Lower leg skin (tissue), 4 donors: ENCODE data around the gene LGI4. TPM values are rescaled to one million over a fixed set of nuclear protein-coding genes. Genes with fewer than 3 reads are reported as not detected.

Experiments
- DNase-seq, 2 donors: peaks; one replicate each; pipeline ENCODE4 v3.0.0-alpha.2; 2019; ENCODE audit warnings: low spot score in 2 of 2
- H3K4me3 ChIP-seq: fragments of 200-600 bp; sonication (generic); 2 replicates; pipeline ENCODE4 v1.5.1; 2017; ENCODE audit warnings: mild to moderate bottlenecking, low read depth; ENCODE audit not compliant: poor library complexity, severe bottlenecking
- POLR2A ChIP-seq, 2 donors: fragments of 450-650 bp; IDR thresholded peaks; one replicate each; pipeline ENCODE4 v1.6.1; 2016 to 2017; ENCODE audit warnings: antibody characterized with exemption in 2 of 2, mild to moderate bottlenecking in 1 of 2, moderate library complexity in 1 of 2
- WGBS, 2 donors: methylation state at CpG; one replicate each; pipeline ENCODE4 v1.1.5; 2018; 5-methylcytosine and 5-hydroxymethylcytosine counted together
- intact Hi-C: fragments of 100-400 bp; cut with DNase I; formaldehyde crosslinking; loops from one replicate; pipeline ENCODE4 v1.15.0; 2023; ENCODE audit warnings: low total_unique reads
- total RNA-seq, 4 donors: library from RNA; depleted of rRNA; stranded (reverse); fragments of >200 nt; gene quantifications; one replicate each; pipeline ENCODE4 v1.1.0, GENCODE V29; 2016
- TF ChIP-seq, protein P1 (sequence below), 3 donors: fragments of 450-650 bp; IDR thresholded peaks; one replicate each; pipeline ENCODE4 v1.5.1; 2016; ENCODE audit warnings: antibody characterized with exemption in 3 of 3, mild to moderate bottlenecking in 3 of 3, moderate library complexity in 2 of 3

The LGI4 gene
- total RNA-seq, 4 donors from 2014 or later, result 4.3 to 19.4 (median 8.9) TPM

GRCh38 chr19:35165200-35166058 is 30.6 kb upstream of the LGI4 start:
- TF ChIP-seq, protein P1, sequence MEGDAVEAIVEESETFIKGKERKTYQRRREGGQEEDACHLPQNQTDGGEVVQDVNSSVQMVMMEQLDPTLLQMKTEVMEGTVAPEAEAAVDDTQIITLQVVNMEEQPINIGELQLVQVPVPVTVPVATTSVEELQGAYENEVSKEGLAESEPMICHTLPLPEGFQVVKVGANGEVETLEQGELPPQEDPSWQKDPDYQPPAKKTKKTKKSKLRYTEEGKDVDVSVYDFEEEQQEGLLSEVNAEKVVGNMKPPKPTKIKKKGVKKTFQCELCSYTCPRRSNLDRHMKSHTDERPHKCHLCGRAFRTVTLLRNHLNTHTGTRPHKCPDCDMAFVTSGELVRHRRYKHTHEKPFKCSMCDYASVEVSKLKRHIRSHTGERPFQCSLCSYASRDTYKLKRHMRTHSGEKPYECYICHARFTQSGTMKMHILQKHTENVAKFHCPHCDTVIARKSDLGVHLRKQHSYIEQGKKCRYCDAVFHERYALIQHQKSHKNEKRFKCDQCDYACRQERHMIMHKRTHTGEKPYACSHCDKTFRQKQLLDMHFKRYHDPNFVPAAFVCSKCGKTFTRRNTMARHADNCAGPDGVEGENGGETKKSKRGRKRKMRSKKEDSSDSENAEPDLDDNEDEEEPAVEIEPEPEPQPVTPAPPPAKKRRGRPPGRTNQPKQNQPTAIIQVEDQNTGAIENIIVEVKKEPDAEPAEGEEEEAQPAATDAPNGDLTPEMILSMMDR (IDR thresholded peaks at IDR 0.05), result no peak
- no peak for TF ChIP-seq POLR2A (IDR thresholded peaks at IDR 0.05)
- H3K4me3 ChIP-seq, result no peak overlapping the region
- WGBS, 2 donors, result 77% methylated on average over 5 of the region's 5 CpGs
- intact Hi-C loops, result no loop called here
- peak in 1 of 2 donors; percentile 37 for DNase-seq

GRCh38 chr19:35164418-35164817 is 29.6 kb upstream of the LGI4 start:
- TF ChIP-seq, protein P1 (IDR thresholded peaks at IDR 0.05), result no peak
- no peak for TF ChIP-seq POLR2A (IDR thresholded peaks at IDR 0.05)
- intact Hi-C loops, result no loop called here
- no peak overlapping the region for H3K4me3 ChIP-seq
- DNase-seq, result no peak
- WGBS, 2 donors, result 89 to 95% methylated on average over 2 of the region's 2 CpGs

- intact Hi-C loops, result no loop called here
- no peak for DNase-seq
- H3K4me3 ChIP-seq, result no peak overlapping the region
- 89 to 90% methylated on average over 6 of the region's 6 CpGs for WGBS, 2 donors
- TF ChIP-seq, protein P1 (IDR thresholded peaks at IDR 0.05), result no peak
- no peak for TF ChIP-seq POLR2A (IDR thresholded peaks at IDR 0.05)
These were observed 27.8 kb upstream of the LGI4 start for GRCh38 chr19:35162471-35163326.

- intact Hi-C loops, result no loop called here
- TF ChIP-seq, protein P1 (IDR thresholded peaks at IDR 0.05), result no peak
- TF ChIP-seq POLR2A (IDR thresholded peaks at IDR 0.05), result no peak
- WGBS, 2 donors, result 86 to 89% methylated on average over 2 of the region's 2 CpGs
- DNase-seq, result no peak
- H3K4me3 ChIP-seq, result no peak overlapping the region
These were observed 26.5 kb upstream of the LGI4 start for GRCh38 chr19:35161434-35161743.

DNA sequence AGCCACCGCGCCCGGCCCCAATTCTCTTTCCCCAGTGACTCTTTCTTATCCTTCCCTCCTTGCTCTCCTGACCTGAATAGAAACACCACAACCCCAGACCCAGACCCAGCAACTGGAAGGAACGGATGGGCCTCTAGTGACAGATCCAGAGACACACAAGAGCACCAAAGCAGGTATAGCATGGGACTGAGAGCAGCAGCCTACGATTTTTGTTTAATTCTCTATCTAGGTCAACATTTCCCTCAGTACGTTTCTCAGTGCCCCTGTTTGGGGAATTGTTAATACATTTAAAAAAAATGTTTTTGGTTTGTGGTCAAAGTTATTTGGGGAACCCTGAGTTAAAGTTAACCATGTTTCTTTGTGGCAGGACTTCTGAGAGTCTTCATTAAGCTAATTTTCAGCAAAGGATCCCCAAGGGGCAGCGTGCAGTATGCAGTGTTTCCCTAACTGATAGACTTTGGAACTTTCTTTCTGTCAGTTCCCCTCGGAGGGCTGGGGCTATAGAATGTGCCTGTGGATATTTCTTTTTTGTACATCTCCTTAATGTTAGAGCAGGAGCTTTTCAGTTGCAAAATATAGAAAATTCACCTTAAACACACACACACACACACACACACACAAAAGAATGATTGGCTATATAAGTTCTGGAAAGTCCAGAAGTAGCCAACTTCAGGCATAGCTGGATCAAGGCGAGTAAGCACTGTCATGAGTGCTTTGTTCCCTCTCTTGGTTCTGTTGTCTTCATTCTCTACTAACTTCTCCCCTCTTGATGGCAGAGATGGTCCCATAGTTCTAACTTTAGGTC is 26.0 kb upstream of the LGI4 start:
- DNase-seq, result no peak
- no peak for TF ChIP-seq POLR2A (IDR thresholded peaks at IDR 0.05)
- TF ChIP-seq, protein P1 (IDR thresholded peaks at IDR 0.05), result no peak
- WGBS, 2 donors, result 92 to 94% methylated on average over 9 of the region's 9 CpGs
- no peak overlapping the region for H3K4me3 ChIP-seq
- intact Hi-C loops, result no loop called here
